ENCODE measurements around the gene CSTF3. TPM values are rescaled to one million over a fixed set of nuclear protein-coding genes. Genes with fewer than 3 reads are reported as not detected.
A peak's percentile ranks its signal among the peaks of the same experiment; 100 is the strongest.

The CSTF3 gene
- total and polyA plus RNA-seq, 9 of the 15 experiments (the other 6 are each of a cell fraction or from before 2014, with no cell fraction given): 37.0 to 111 (median 61.0) TPM

GRCh38 chr11:33039274-33040032, 121.8 kb downstream of the CSTF3 start, which contains the start of gene TCP11L1:
Gene TCP11L1, plus strand, starts transcription at chr11:33039572. Its CDS starts 4,202 bp downstream, at chr11:33043774.
- FAIRE-seq: no peak
- peak; percentile 93 for ATAC-seq
- H3K4me2 ChIP-seq (ENCODE audit: insufficient read depth, low read length): peak within 1 kb of the TSS; percentile 96
- peak within 1 kb of the TSS; percentile 99 for H2AFZ ChIP-seq (ENCODE audit: low read depth, low read length)
- in situ Hi-C loops (cut with MboI) (no loop called here), intact Hi-C loops (cut with micrococcal nuclease) (no loop called here)
- 0 out of 2 replicates have a peak, but pooled peaks cover 2% of the 10 kb centered on the region for H3K9me3 ChIP-seq (replicated peaks; ENCODE audit: control insufficient read depth, insufficient read depth, low read depth, low read length)
- H3K27me3 ChIP-seq (ENCODE audit: control insufficient read depth in 2 of 2, insufficient read depth in 2 of 2, low read length in 2 of 2): no peaks in the 10 kb centered on the region
- H3K4me3 ChIP-seq: peak within 1 kb of the TSS; percentile 89
- DNase-seq (ENCODE audit: extremely low read depth in 1 of 4, low spot score in 3 of 4): peak; percentile 66 to 90 (median 87)
- H3K4me1 ChIP-seq (replicated peaks in 1 of 2; ENCODE audit: control insufficient read depth in 2 of 2, insufficient read depth in 2 of 2, low read length in 2 of 2): peaks cover 0 to 19% of the 10 kb centered on the region in 2 experiments; a peak in 2 of 5 replicates
- no TSS peak for BruUV-seq (replicated peaks)
- H3K9ac ChIP-seq (ENCODE audit: insufficient read depth in 1 of 2, low read depth in 2 of 2, low read length in 2 of 2): peak within 1 kb of the TSS; percentile 97
- no peaks in the 10 kb centered on the region for H3K9me1 ChIP-seq (ENCODE audit: control insufficient read depth, insufficient read depth, low read length)
- H3K36me3 ChIP-seq (ENCODE audit: control insufficient read depth, insufficient read depth, low read length): no peaks in the 10 kb centered on the region
- no peaks in the 10 kb centered on the region for H4K20me1 ChIP-seq (replicated peaks; ENCODE audit: control insufficient read depth, insufficient read depth, low read length)
- peak within 1 kb of the TSS; percentile 99 for H3K27ac ChIP-seq (ENCODE audit: extremely low read depth, low read depth, low read length)
- ChIA-PET POLR2A (interaction anchor here (0.6 to 2.8 kb wide), 19 partner anchors 8 to 973 kb away, joined by 3 to 12 read pairs (median 4); partner anchors contain the start of gene DEPDC7), CTCF (ENCODE audit: low intra/inter-chr PET ratio) (no interaction called here)
- WGBS (ENCODE audit: insufficient coverage, low coverage, missing lambda C conversion rate): under 1% methylated on average over 57 of the region's 84 CpGs
- H3K79me2 ChIP-seq (ENCODE audit: control insufficient read depth, insufficient read depth, low read length): no peaks in the 10 kb centered on the region; the same call in 2 of the 3 replicates
- TF ChIP-seq ZBTB17 (CRISPR knock-in tag; IDR thresholded peaks at IDR 0.05): peak; percentile 92
- TF ChIP-seq BRF2 (IDR thresholded peaks at IDR 0.05; ENCODE audit: borderline replicate concordance, insufficient read depth, insufficient read length): no peak
- peak; percentile 75 for TF ChIP-seq DIDO1 (tag; IDR thresholded peaks at IDR 0.05; ENCODE audit: low read depth)
- TF ChIP-seq MED1 (CRISPR knock-in tag; IDR thresholded peaks at IDR 0.05; ENCODE audit: borderline replicate concordance): no peak
- TF ChIP-seq RBM14 (IDR thresholded peaks at IDR 0.05; ENCODE audit: borderline replicate concordance, insufficient read depth, low read depth, low read length): 0 out of 2 replicates have a peak, but pooled peaks have one; percentile 67
- peak; percentile 57; the same call in 1 of the 2 replicates for TF ChIP-seq FOSL1 (tag; conservative IDR thresholded peaks at IDR 0.05)
- TF ChIP-seq CHD7 (IDR thresholded peaks at IDR 0.05; ENCODE audit: low read depth, low read length): no peak
- no peak for TF ChIP-seq POU5F1 (IDR thresholded peaks at IDR 0.05; ENCODE audit: borderline replicate concordance, low read depth, low read length, partially characterized antibody)
